ENCODE measurements around the gene CLN6. TPM values are rescaled to one million over a fixed set of nuclear protein-coding genes. Genes with fewer than 3 reads are reported as not detected.
"Not testable (repeated sequence)": the region's sequence is repeated elsewhere in the genome, so short reads cannot be mapped to it uniquely, and the experiment has no call there.

CLN6 gene
- total RNA-seq, 6 experiments from 2014 or later = 10.7 to 24.3 (median 15.2) TPM

- DNase-seq = no peak
- Histone ChIP-seq H3K4me1 (no peaks in the 10 kb centered on the region), H3K27ac (no peak overlapping the region), H3K27me3 (no peaks in the 10 kb centered on the region), H3K36me3 (peaks cover 0 to 44% (median 6%) of the 10 kb centered on the region in 4 donors), H3K4me3 (no peak overlapping the region), H3K9me3 (no peaks in the 10 kb centered on the region)
- TF ChIP-seq POLR2A (IDR thresholded peaks at IDR 0.05) = no peak
- no peak for TF ChIP-seq CTCF (IDR thresholded peaks at IDR 0.05)
- intact Hi-C loops (cut with DNase I) = no loop called here
- no peak for ATAC-seq
- 92% methylated on average over 3 of the region's 3 CpGs for WGBS (ENCODE audit: insufficient coverage, low coverage, low lambda C conversion rate, missing lambda C conversion rate)
Measured at GRCh38 chr15:68176601-68177000, 52.9 kb downstream of the CLN6 start.

- WGBS (ENCODE audit: insufficient coverage, low coverage, low lambda C conversion rate, missing lambda C conversion rate) = 53% methylated on average over 2 of the region's 2 CpGs
- no peak for ATAC-seq
- intact Hi-C loops (cut with DNase I) = no loop called here
- TF ChIP-seq POLR2A (IDR thresholded peaks at IDR 0.05) (no peak), CTCF (IDR thresholded peaks at IDR 0.05) (no peak)
- H3K9me3 ChIP-seq = no peaks in the 10 kb centered on the region
- no peak for DNase-seq
- H3K4me1 ChIP-seq = no peaks in the 10 kb centered on the region
- no peak overlapping the region for H3K4me3 ChIP-seq
- no peak overlapping the region for H3K27ac ChIP-seq
- peaks cover 0 to 35% (median 3%) of the 10 kb centered on the region in 4 donors for H3K36me3 ChIP-seq
- H3K27me3 ChIP-seq = no peaks in the 10 kb centered on the region
Measured at GRCh38 chr15:68175526-68175925, 54.0 kb downstream of the CLN6 start.

DNA sequence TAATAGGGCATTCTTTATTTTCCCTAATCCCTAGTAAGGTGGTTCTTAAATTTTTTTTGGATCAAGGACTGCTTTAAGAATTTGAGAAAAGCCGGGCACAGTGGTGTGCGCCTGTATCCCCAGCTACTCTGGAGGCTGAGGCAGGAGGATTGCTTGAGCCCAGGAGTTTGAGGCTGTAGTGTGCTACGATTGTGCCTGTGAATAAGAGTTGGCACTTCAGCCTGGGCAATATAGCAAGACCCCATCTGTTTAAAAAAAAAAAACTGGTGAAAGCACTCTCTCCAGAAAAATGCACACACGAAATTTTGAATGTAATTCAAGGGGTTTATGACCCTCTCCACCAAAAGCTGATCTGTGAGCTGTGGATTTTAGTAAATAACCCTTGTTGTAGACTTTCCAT is 56.4 kb downstream of the CLN6 start:
- WGBS (ENCODE audit: insufficient coverage, low coverage, low lambda C conversion rate, missing lambda C conversion rate) = 94% methylated on average over 2 of the region's 4 CpGs
- ATAC-seq (no peak), DNase-seq (no peak)
- Histone ChIP-seq H3K36me3 (peaks cover 0 to 28% (median 3%) of the 10 kb centered on the region in 4 donors), H3K27me3 (no peaks in the 10 kb centered on the region), H3K9me3 (no peaks in the 10 kb centered on the region), H3K27ac (no peak overlapping the region), H3K4me3 (no peak overlapping the region), H3K4me1 (no peaks in the 10 kb centered on the region)
- intact Hi-C loops (cut with DNase I) = no loop called here
- no peak for TF ChIP-seq CTCF (IDR thresholded peaks at IDR 0.05)
- TF ChIP-seq POLR2A (IDR thresholded peaks at IDR 0.05) = no peak

DNA sequence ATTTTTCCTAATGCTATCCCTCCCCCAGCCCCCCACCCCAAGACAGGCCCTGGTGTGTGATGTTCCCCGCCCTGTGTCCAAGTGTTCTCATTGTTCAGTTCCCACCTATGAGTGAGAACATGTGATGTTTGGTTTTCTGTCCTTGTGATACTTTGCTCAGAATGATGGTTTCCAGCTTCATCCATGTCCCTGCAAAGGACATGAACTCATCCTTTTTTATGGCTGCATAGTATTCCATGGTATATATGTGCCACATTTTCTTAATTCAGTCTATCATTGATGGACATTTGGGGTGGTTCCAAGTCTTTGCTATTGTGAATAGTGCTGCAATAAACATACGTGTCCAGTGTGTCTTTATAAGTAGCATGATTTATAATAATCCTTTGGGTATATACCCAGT is 57.5 kb downstream of the CLN6 start:
- H3K27me3 ChIP-seq; H3K9me3 ChIP-seq; H3K4me3 ChIP-seq; H3K27ac ChIP-seq; ATAC-seq; intact Hi-C loops (cut with DNase I); H3K4me1 ChIP-seq; DNase-seq: not testable (repeated sequence)
- 78% methylated on average over 1 of the region's 2 CpGs for WGBS (ENCODE audit: insufficient coverage, low coverage, low lambda C conversion rate, missing lambda C conversion rate)
- H3K36me3 ChIP-seq = peaks cover 0 to 19% (median 3%) of the 10 kb centered on the region in 4 donors

DNA sequence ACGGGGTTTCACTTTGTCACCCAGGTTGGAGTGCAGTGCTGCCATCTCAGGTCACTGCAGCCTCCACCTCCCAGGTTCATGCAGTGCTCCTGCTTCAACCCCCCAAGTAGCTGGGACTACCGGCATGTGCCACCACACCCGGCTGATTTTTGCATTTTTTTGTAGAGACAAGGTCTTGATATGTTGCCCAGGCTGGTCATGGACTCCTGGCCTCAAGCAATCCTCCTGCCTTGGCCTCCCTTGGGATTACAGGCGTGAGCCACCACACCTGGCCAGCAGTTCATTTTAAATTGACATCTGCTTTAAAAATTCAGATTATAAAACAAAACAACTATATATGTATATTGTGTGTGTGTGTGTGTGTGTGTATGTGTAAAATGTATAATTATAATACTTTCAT is 62.7 kb downstream of the CLN6 start:
- no peak for TF ChIP-seq POLR2A (IDR thresholded peaks at IDR 0.05)
- no peak for TF ChIP-seq CTCF (IDR thresholded peaks at IDR 0.05)
- Histone ChIP-seq H3K27ac (no peak overlapping the region), H3K4me1 (no peaks in the 10 kb centered on the region), H3K4me3 (no peak overlapping the region), H3K27me3 (no peaks in the 10 kb centered on the region), H3K36me3 (peaks cover 0 to 3% (median 0%) of the 10 kb centered on the region in 4 donors), H3K9me3 (no peaks in the 10 kb centered on the region)
- WGBS (ENCODE audit: insufficient coverage, low coverage, low lambda C conversion rate, missing lambda C conversion rate) = 77% methylated on average over 4 of the region's 4 CpGs
- DNase-seq (no peak), ATAC-seq (peak in 1 of 4 donors; percentile 33)
- intact Hi-C loops (cut with DNase I) = no loop called here

All from right lobe of liver (tissue), 6 donors.